Fibroblast of the aortic adventitia (primary cell): Measurements from ENCODE around the gene PLEK2. TPM values are rescaled to one million over a fixed set of nuclear protein-coding genes. Genes with fewer than 3 reads are reported as not detected.
"Not testable (repeated sequence)": the region's sequence is repeated elsewhere in the genome, so short reads cannot be mapped to it uniquely, and the experiment has no call there.

Experiments
- DNase-seq: peaks from one replicate; pipeline ENCODE4 v3.0.0-alpha.2; 2010; ENCODE audit warnings: low read depth
- H3K4me3 ChIP-seq: 2 replicates; pipeline ENCODE4 v1.5.1; 2011; ENCODE audit warnings: low read depth, mild to moderate bottlenecking, control low read depth, low read length, moderate library complexity
- CTCF ChIP-seq: IDR thresholded peaks from 2 replicates; pipeline ENCODE4 v1.5.1; 2011; ENCODE audit warnings: mild to moderate bottlenecking, low read length, control low read depth, inconsistent platforms; ENCODE audit not compliant: insufficient read depth
- total RNA-seq: library from RNA; depleted of rRNA; stranded (reverse); fragments of >200 nt; gene quantifications from 2 replicates; pipeline ENCODE4 v1.2.3, GENCODE V29; 2012; ENCODE audit warnings: low replicate concordance

PLEK2 gene
- total RNA-seq, 1 donor = 1.8 TPM

GRCh38 chr14:67416085-67416484 lies 4.1 kb upstream of the PLEK2 start:
- no peak overlapping the region for H3K4me3 ChIP-seq
- peak; percentile 37 for DNase-seq
- TF ChIP-seq CTCF = no peak

- not testable (repeated sequence) for DNase-seq, H3K4me3 ChIP-seq
Observed at GRCh38 chr14:67415610-67416009, 3.6 kb upstream of the PLEK2 start.

- TF ChIP-seq CTCF = no peak
- no peak overlapping the region for H3K4me3 ChIP-seq
- peak; percentile 47 for DNase-seq
Observed at GRCh38 chr14:67413806-67414769, 2.1 kb upstream of the PLEK2 start.

- no peak for TF ChIP-seq CTCF
- DNase-seq = peak; percentile 14
Observed at GRCh38 chr14:67411370-67411769, 595 bp downstream of the PLEK2 start.

GRCh38 chr14:67410313-67410712 lies 1.7 kb downstream of the PLEK2 start:
- DNase-seq = no peak
- no peak overlapping the region for H3K4me3 ChIP-seq
- TF ChIP-seq CTCF = no peak

More at GRCh38 chr14:67411370-67411769, 595 bp downstream of the PLEK2 start:
- H3K4me3 ChIP-seq = peak overlapping the region; percentile 67

- TF ChIP-seq CTCF = no peak
Observed at GRCh38 chr14:67409461-67409860, 2.5 kb downstream of the PLEK2 start.

GRCh38 chr14:67408122-67408801 lies 3.7 kb downstream of the PLEK2 start:
- DNase-seq, H3K4me3 ChIP-seq: not testable (repeated sequence)

More at GRCh38 chr14:67409461-67409860, 2.5 kb downstream of the PLEK2 start:
- no peak for DNase-seq
- H3K4me3 ChIP-seq = no peak overlapping the region
